ENCODE data around the gene GIPC3. TPM values are rescaled to one million over a fixed set of nuclear protein-coding genes. Genes with fewer than 3 reads are reported as not detected.

The GIPC3 gene, protein sequence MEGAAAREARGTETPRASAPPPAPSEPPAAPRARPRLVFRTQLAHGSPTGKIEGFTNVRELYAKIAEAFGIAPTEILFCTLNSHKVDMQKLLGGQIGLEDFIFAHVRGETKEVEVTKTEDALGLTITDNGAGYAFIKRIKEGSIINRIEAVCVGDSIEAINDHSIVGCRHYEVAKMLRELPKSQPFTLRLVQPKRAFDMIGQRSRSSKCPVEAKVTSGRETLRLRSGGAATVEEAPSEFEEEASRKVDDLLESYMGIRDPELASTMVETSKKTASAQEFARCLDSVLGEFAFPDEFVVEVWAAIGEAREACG
- 6.1 TPM for total RNA-seq

DNA sequence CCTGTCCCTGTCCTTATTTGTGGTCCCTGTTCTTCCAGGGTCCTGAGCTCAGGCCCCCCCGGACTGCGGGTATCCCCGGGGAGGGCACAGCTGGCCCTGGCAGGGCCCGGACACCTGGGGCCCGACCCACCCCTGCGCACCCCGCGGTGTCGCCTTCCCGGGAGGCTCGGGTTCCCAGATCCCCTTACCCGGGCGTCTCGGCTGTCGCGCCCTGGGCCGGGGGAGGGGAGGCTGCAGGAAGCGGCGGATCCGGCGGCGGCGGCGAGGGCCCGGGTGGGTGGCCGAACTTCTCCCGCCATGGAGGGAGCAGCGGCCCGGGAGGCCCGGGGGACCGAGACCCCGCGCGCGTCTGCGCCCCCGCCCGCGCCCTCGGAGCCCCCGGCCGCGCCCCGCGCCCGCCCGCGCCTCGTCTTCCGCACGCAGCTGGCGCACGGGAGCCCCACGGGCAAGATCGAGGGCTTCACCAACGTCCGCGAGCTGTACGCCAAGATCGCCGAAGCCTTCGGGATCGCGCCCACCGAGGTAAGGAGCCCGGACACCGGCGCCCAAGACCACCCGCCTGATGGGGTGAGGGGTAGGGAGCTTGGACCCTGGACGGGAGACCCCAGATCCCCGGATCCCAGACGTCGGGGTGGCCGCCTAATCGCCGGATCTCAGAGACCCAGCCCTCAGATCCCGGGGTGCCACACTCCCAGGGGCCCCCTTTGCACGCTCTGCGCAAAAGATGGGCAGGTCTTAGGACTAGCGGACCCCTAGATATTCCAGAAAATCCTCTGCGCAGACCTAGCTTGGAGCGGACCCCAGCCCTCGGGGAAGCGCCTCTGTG is at the start of gene GIPC3:
GIPC3 (plus strand) TSS at position 178 of the 826 bp plus-strand sequence; CDS start at position 298, 120 bp downstream.
- DNase-seq (ENCODE audit: low spot score in 2 of 2): peak in 1 of 2 donors; percentile 65
- Histone ChIP-seq H3K4me3 (peak within 1 kb of the TSS; percentile 52 to 62), H3K27me3 (no peaks in the 10 kb centered on the region), H3K27ac (no peak within 1 kb of the TSS), H3K4me1 (peaks cover 7 to 14% of the 10 kb centered on the region in 2 donors), H3K36me3 (peaks cover 0 to 12% of the 10 kb centered on the region in 2 donors), H3K9me3 (no peaks in the 10 kb centered on the region)
- intact Hi-C loops (cut with DNase I): loop anchor here (1.0 kb wide), 1 partner anchor 33 kb away; no protein-coding TSS in a partner anchor
- TF ChIP-seq, protein P1, sequence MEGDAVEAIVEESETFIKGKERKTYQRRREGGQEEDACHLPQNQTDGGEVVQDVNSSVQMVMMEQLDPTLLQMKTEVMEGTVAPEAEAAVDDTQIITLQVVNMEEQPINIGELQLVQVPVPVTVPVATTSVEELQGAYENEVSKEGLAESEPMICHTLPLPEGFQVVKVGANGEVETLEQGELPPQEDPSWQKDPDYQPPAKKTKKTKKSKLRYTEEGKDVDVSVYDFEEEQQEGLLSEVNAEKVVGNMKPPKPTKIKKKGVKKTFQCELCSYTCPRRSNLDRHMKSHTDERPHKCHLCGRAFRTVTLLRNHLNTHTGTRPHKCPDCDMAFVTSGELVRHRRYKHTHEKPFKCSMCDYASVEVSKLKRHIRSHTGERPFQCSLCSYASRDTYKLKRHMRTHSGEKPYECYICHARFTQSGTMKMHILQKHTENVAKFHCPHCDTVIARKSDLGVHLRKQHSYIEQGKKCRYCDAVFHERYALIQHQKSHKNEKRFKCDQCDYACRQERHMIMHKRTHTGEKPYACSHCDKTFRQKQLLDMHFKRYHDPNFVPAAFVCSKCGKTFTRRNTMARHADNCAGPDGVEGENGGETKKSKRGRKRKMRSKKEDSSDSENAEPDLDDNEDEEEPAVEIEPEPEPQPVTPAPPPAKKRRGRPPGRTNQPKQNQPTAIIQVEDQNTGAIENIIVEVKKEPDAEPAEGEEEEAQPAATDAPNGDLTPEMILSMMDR (IDR thresholded peaks at IDR 0.05): no peak

DNA sequence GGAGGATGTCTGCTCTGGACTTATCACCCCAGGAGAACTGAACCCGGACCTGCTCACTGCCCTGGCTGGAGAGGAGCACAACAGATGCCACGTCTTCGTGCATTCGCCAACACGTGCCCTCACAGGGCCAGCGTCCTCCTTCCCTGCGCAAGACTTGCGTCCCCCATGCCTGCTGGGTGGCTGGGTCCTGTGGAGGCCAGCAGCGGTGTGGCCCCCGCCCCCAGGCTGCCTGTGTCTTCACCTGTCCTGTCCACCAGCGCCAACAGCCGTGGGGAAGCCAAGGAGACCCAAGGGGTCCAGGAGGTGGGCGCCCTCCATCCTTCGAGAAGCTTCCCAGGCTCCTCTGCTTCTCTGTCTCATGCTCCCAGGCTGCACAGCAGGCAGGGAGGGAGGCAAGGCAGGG is 49.7 kb upstream of the GIPC3 start:
- Histone ChIP-seq H3K27ac (no peak overlapping the region), H3K4me1 (no peaks in the 10 kb centered on the region), H3K27me3 (no peaks in the 10 kb centered on the region), H3K9me3 (peaks cover 0 to 3% of the 10 kb centered on the region in 2 donors), H3K36me3 (peaks cover 58 to 65% of the 10 kb centered on the region in 2 donors), H3K4me3 (no peak overlapping the region)
- DNase-seq (ENCODE audit: low spot score in 2 of 2): no peak
- TF ChIP-seq, protein P1 (IDR thresholded peaks at IDR 0.05): no peak
- intact Hi-C loops (cut with DNase I): no loop called here

DNA sequence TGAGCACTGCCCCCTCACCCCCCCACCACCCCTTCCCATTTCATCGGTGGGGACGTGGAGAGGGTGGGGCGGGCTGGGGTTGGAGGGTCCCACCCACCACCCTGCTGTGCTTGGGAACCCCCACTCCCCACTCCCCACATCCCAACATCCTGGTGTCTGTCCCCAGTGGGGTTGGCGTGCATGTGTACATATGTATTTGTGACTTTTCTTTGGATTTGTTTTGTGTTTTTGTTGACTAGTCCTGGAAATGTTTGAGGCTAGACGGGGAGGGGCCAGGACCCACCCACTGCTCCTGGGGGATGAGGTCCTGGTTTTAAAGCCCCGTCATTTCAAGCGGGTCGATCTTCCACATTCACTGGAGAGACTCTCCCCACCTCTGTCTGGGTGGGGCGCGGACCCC is 49.3 kb upstream of the GIPC3 start:
- H3K36me3 ChIP-seq: peaks cover 54 to 61% of the 10 kb centered on the region in 2 donors

DNA sequence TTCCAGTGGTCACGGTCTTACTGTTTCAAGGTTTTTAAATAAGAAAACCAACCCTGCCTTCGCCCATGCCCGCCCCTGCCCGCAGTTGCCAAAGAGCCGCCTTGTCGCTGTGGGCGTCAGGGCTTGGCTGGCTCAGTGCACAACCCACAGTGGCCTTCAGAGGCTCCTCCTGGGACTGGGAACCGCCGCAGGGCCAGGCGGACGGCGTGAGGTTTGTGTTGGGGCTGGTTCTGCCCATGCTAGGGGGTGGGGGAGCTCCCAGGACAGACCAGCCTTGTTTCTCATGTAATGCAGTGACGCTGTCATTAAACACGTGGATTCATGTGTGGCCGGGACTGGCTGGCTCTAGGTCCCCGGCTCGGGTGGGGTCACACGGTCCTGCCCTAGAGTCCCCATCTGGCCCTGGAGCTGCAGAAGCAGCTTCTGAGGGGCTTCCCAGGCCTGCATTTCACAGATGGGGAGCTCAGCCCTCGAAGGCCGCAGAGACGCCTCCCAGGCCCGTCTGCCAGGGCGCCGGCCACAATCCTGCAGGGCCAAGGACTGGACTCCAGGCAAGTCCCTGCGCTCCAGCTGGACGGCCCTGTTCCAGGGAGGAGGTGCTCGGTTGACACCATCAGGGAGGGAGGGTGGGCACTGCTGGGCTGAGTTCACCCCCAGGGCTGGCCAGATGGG is 48.7 kb upstream of the GIPC3 start:
- no peak overlapping the region for H3K4me3 ChIP-seq
- peaks cover 50 to 55% of the 10 kb centered on the region in 2 donors for H3K36me3 ChIP-seq
- DNase-seq (ENCODE audit: low spot score in 2 of 2): no peak

More for the DNA sequence above, 49.3 kb upstream of the GIPC3 start:
- no peak overlapping the region for H3K4me3 ChIP-seq
- H3K27me3 ChIP-seq: no peaks in the 10 kb centered on the region
- H3K4me1 ChIP-seq: no peaks in the 10 kb centered on the region
- no peak for DNase-seq (ENCODE audit: low spot score in 2 of 2)
- TF ChIP-seq, protein P1 (IDR thresholded peaks at IDR 0.05): no peak
- intact Hi-C loops (cut with DNase I): no loop called here
- H3K27ac ChIP-seq: no peak overlapping the region
- peaks cover 0 to 3% of the 10 kb centered on the region in 2 donors for H3K9me3 ChIP-seq

DNA sequence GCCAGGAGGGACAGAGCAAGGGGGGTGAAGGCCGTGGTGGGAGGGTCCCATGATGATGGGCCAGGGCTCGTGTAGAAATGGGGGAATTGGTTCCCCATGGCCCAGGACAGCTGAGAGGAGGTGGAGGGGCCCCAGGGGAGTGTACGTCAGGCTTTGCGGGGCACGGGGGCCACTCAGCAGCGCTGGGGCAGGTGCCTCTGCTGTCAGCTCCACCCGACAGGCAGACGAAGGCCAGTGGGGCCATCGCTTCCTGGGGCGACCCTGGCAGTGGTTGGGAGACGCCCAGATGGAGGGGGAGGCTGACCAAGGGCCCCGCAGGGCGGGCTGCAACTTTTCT is 48.2 kb upstream of the GIPC3 start:
- intact Hi-C loops (cut with DNase I): no loop called here

More for the DNA sequence above, 48.7 kb upstream of the GIPC3 start:
- Histone ChIP-seq H3K4me1 (no peaks in the 10 kb centered on the region), H3K27ac (no peak overlapping the region), H3K9me3 (peaks cover 0 to 3% of the 10 kb centered on the region in 2 donors), H3K27me3 (no peaks in the 10 kb centered on the region)
- intact Hi-C loops (cut with DNase I): no loop called here
- TF ChIP-seq, protein P1 (IDR thresholded peaks at IDR 0.05): no peak

More for the DNA sequence above, 48.2 kb upstream of the GIPC3 start:
- DNase-seq (ENCODE audit: low spot score in 2 of 2): no peak
- Histone ChIP-seq H3K27ac (no peak overlapping the region), H3K27me3 (no peaks in the 10 kb centered on the region), H3K9me3 (peaks cover 0 to 3% of the 10 kb centered on the region in 2 donors), H3K4me1 (no peaks in the 10 kb centered on the region), H3K36me3 (peaks cover 45 to 50% of the 10 kb centered on the region in 2 donors), H3K4me3 (no peak overlapping the region)
- TF ChIP-seq, protein P1 (IDR thresholded peaks at IDR 0.05): no peak
